ENCODE results near the gene LRMDA. TPM values are rescaled to one million over a fixed set of nuclear protein-coding genes. Genes with fewer than 3 reads are reported as not detected.

Gene LRMDA
- total and polyA plus RNA-seq, 2 of the 4 experiments (the other 2 are of a cell fraction) = 0.07 TPM; not detected in 1

GRCh38 chr10:76350583-76350982, 919.2 kb downstream of the LRMDA start:
- peak overlapping the region; percentile 85; the same call in 1 of the 2 replicates for H3K18ac ChIP-seq (ENCODE audit: low read depth, low read length)
- BruUV-seq (replicated peaks) = no TSS peak
- ATAC-seq (ENCODE audit: low read depth) = no peak
- peak overlapping the region; percentile 12 for H2AK5ac ChIP-seq (ENCODE audit: low read depth, low read length)
- no peaks in the 10 kb centered on the region for H4K20me1 ChIP-seq (ENCODE audit: insufficient read depth, low read length)
- no peak overlapping the region for H3K4me2 ChIP-seq (ENCODE audit: low read depth, low read length)
- peak overlapping the region; percentile 62 for H2BK120ac ChIP-seq (ENCODE audit: low read depth, low read length)
- H3K36me3 ChIP-seq (ENCODE audit: control insufficient read depth, insufficient read depth, low read length) = no peaks in the 10 kb centered on the region
- H3K79me1 ChIP-seq (ENCODE audit: low read depth in 1 of 2, low read length in 2 of 2) = no peaks in the 10 kb centered on the region
- peak overlapping the region; percentile 46 for H2BK5ac ChIP-seq (ENCODE audit: low read depth, low read length, poor library complexity, severe bottlenecking)
- H3K27me3 ChIP-seq (ENCODE audit: control insufficient read depth, insufficient read depth, low read length) = no peaks in the 10 kb centered on the region
- intact Hi-C loops (cut with micrococcal nuclease) = no loop called here
- H3K4me1 ChIP-seq (ENCODE audit: control insufficient read depth, insufficient read depth, low read length) = peaks cover 11% of the 10 kb centered on the region
- H2AFZ ChIP-seq (replicated peaks; ENCODE audit: low read length, poor library complexity) = no peak overlapping the region
- peak overlapping the region; percentile 72 for H3K14ac ChIP-seq (replicated peaks; ENCODE audit: low read depth, low read length)
- ChIA-PET CTCF (interaction anchor here (0.7 kb wide), 1 partner anchor 31 kb away, joined by 3 read pairs; no protein-coding TSS in a partner anchor), POLR2A (ENCODE audit: unreplicated experiment) (no interaction called here)
- TF ChIP-seq CEBPB (IDR thresholded peaks at IDR 0.05; ENCODE audit: low read depth, low read length) (peak; percentile 27; the same call in 1 of the 2 replicates), MAFK (IDR thresholded peaks at IDR 0.05; ENCODE audit: low read depth, low read length) (no peak), USF2 (IDR thresholded peaks at IDR 0.05; ENCODE audit: low read depth, low read length) (no peak)
- H3K23ac ChIP-seq (ENCODE audit: low read depth, low read length) = 0 out of 2 replicates have a peak overlapping the region, but pooled peaks have one; percentile 8
- no peak overlapping the region for H3K4me3 ChIP-seq (ENCODE audit: insufficient read depth, low read depth, low read length)
- H4K8ac ChIP-seq (ENCODE audit: low read depth in 2 of 2, low read length in 2 of 2) = peak overlapping the region in 1 of 2 experiments; percentile 38; a peak in 1 of 4 replicates
- WGBS, 2 experiments (ENCODE audit: extremely low coverage in 2 of 2, insufficient read length in 1 of 2) = no CpG with 5 or more reads among the region's 4 CpGs
- H2AK9ac ChIP-seq (replicated peaks; ENCODE audit: low read depth, low read length, poor library complexity) = no peak overlapping the region
- no peak for DNase-seq
- no peaks in the 10 kb centered on the region; the same call in 1 of the 2 replicates for H3K9me1 ChIP-seq (ENCODE audit: insufficient read depth, low read length)
- peak overlapping the region; percentile 83; the same call in 1 of the 2 replicates for H4K5ac ChIP-seq (ENCODE audit: low read depth, low read length)
- peak overlapping the region; percentile 43; the same call in 1 of the 2 replicates for H4K91ac ChIP-seq (ENCODE audit: insufficient read depth, low read depth, low read length)
- peak overlapping the region; percentile 81 for H2BK20ac ChIP-seq (ENCODE audit: low read depth, low read length)
- in situ Hi-C loops (cut with MboI; ENCODE audit: low sequenced_read_pairs) = no loop called here
- no peaks in the 10 kb centered on the region for H3K9me3 ChIP-seq (ENCODE audit: control insufficient read depth, insufficient read depth, low read length)
- peak overlapping the region; percentile 37; the same call in 1 of the 3 replicates for H2BK15ac ChIP-seq (ENCODE audit: low read depth, low read length)
- no peak overlapping the region for H3K27ac ChIP-seq (ENCODE audit: insufficient read depth, low read length)
- H3K4ac ChIP-seq (ENCODE audit: low read depth, low read length) = peak overlapping the region; percentile 73; the same call in 1 of the 2 replicates
- H3K56ac ChIP-seq (ENCODE audit: extremely low read depth, insufficient read depth, low read length) = no peak overlapping the region
- dilution Hi-C loops (cut with HindIII; ENCODE audit: low sequenced_read_pairs, unreplicated experiment) = no loop called here
- H3K9ac ChIP-seq (ENCODE audit: low read depth, low read length) = no peak overlapping the region

All from IMR-90 (cell line).